AG10803 (cell line): ENCODE data around the gene ABCB6.

Experiments
- DNase-seq: peaks from one replicate; pipeline ENCODE4 v3.0.0; 2010; ENCODE audit warnings: low read depth
- H3K4me3 ChIP-seq: 2 replicates; pipeline ENCODE4 v1.5.1; 2011; ENCODE audit warnings: mild to moderate bottlenecking, low read length, control low read depth
- TF ChIP-seq, protein P1 (sequence below): conservative IDR thresholded peaks from 2 replicates; pipeline ENCODE4 v1.5.1; 2011; ENCODE audit warnings: mild to moderate bottlenecking, low read length, control low read depth, inconsistent platforms

ABCB6 gene

DNA sequence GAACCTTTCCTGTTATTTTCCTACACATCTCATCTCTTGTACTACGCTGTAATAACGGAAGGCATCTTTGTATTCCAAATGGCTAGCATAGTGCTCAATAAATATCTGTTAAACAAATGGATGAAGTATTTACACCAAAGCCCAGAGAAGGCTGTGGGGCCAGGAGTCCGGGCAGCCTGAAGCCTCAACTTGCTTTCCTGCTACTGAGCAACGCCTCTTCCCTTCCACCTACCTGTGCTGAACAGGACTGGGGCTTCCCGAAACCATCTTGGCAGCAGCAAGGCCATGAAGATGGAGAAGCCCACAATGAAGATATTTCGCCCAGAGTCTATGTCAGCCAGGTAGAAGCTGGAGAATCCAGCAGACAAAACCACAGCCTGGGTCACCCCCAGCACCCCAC is 55.6 kb downstream of the ABCB6 start:
- DNase-seq, result no peak
- TF ChIP-seq, protein P1, sequence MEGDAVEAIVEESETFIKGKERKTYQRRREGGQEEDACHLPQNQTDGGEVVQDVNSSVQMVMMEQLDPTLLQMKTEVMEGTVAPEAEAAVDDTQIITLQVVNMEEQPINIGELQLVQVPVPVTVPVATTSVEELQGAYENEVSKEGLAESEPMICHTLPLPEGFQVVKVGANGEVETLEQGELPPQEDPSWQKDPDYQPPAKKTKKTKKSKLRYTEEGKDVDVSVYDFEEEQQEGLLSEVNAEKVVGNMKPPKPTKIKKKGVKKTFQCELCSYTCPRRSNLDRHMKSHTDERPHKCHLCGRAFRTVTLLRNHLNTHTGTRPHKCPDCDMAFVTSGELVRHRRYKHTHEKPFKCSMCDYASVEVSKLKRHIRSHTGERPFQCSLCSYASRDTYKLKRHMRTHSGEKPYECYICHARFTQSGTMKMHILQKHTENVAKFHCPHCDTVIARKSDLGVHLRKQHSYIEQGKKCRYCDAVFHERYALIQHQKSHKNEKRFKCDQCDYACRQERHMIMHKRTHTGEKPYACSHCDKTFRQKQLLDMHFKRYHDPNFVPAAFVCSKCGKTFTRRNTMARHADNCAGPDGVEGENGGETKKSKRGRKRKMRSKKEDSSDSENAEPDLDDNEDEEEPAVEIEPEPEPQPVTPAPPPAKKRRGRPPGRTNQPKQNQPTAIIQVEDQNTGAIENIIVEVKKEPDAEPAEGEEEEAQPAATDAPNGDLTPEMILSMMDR, result no peak
- no peak overlapping the region for H3K4me3 ChIP-seq

DNA sequence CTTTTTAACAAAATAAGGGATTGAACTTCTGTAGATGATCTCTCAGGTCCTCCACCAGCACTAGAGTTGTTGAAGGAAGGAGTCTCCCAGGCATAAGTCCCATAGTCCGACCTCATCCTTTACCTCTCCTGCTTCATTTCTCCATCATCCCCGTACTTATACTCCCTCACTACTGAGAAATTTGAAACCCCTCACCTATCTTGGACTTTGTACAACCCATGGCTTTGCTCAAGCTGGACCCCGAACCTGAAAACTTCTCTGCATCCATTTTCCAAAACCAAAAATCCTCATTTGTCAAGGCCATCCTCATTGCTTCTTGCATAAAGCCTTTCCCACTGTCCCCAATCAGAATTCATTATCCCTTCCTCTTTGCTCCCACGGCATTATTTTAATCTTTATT is 57.7 kb downstream of the ABCB6 start:
- H3K4me3 ChIP-seq, result peak overlapping the region; percentile 85
- DNase-seq, result no peak
- TF ChIP-seq, protein P1, result no peak

- DNase-seq, result peak; percentile 92
- TF ChIP-seq, protein P1, result peak; percentile 90
- H3K4me3 ChIP-seq, result peak within 1 kb of the TSS; percentile 85
Observed at GRCh38 chr2:219160186-219161017, 58.4 kb downstream of the ABCB6 start, which contains the start of gene NHEJ1. NHEJ1 (minus strand) TSS chr2:219160815; CDS start chr2:219158362, 2,453 bp downstream.
